PC-3 (cell line): Measurements from ENCODE around the gene UBE2L6.

Source experiments
- EZH2 ChIP-seq: fragments of 300-600 bp; sonication (generic); IDR thresholded peaks from one replicate; pipeline ENCODE4 v1.6.1; 2017; ENCODE audit warnings: antibody characterized with exemption, mild to moderate bottlenecking, low read length; ENCODE audit not compliant: unreplicated experiment
- EZH2phosphoT487 ChIP-seq: fragments of 300-600 bp; sonication (generic); IDR thresholded peaks from 2 replicates; pipeline ENCODE4 v1.6.1; 2018; ENCODE audit warnings: mild to moderate bottlenecking, antibody characterized with exemption, low read length, borderline replicate concordance
- TF ChIP-seq, protein P1 (sequence below): fragments of 300-600 bp; sonication (generic); conservative IDR thresholded peaks from 2 replicates; pipeline ENCODE4 v1.5.1; 2017; ENCODE audit warnings: antibody characterized with exemption, low read depth, mild to moderate bottlenecking, low read length

DNA sequence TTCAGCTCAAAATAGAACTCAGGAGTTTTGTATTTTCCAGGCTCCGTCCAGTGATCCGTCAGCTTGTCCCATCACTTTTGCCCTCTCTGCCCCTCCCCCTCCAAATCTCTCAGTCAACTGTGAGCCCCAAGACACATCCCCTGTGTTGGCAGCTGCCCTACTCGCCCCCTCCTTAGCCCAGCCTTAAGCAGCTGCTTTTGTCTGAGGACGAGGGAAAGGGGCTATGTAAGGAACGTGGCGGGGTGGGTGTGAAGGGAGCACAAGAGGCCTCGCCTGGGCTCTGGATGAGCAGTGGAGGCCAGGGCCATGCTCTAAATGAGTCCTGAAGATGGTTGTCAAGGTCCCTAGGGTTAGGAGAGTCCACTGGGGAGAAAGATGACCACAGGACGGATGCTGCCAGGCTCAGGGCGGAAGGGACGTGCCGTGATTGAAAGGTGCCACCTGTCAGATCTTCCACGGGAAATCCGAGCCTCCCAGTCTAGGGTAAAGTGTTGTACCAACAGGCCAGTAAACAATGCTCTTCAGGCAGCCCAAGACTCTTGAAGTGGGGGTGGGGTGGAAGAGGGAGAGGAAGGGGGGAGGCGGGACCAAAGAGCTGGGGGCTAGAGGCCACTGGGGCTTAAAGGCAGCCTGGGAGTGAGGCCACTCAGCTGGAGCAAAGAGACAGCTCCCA, 30.4 kb downstream of the UBE2L6 start, which contains the start of gene SMTNL1:
- TF ChIP-seq, protein P1, sequence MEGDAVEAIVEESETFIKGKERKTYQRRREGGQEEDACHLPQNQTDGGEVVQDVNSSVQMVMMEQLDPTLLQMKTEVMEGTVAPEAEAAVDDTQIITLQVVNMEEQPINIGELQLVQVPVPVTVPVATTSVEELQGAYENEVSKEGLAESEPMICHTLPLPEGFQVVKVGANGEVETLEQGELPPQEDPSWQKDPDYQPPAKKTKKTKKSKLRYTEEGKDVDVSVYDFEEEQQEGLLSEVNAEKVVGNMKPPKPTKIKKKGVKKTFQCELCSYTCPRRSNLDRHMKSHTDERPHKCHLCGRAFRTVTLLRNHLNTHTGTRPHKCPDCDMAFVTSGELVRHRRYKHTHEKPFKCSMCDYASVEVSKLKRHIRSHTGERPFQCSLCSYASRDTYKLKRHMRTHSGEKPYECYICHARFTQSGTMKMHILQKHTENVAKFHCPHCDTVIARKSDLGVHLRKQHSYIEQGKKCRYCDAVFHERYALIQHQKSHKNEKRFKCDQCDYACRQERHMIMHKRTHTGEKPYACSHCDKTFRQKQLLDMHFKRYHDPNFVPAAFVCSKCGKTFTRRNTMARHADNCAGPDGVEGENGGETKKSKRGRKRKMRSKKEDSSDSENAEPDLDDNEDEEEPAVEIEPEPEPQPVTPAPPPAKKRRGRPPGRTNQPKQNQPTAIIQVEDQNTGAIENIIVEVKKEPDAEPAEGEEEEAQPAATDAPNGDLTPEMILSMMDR, result no peak
- TF ChIP-seq EZH2phosphoT487 (no peak), EZH2 (no peak)
